ELR (cell line): ENCODE data around the gene C19orf44.
"Not testable (repeated sequence)": the region's sequence is repeated elsewhere in the genome, so short reads cannot be mapped to it uniquely, and the experiment has no call there.

ENCODE experiments used
- DNase-seq: peaks from one replicate; pipeline ENCODE4 v3.0.0-alpha.2; 2015; ENCODE audit warnings: low read depth

C19orf44 gene

GRCh38 chr19:16537111-16537510, 40.9 kb downstream of the C19orf44 start:
- DNase-seq: no peak

DNA sequence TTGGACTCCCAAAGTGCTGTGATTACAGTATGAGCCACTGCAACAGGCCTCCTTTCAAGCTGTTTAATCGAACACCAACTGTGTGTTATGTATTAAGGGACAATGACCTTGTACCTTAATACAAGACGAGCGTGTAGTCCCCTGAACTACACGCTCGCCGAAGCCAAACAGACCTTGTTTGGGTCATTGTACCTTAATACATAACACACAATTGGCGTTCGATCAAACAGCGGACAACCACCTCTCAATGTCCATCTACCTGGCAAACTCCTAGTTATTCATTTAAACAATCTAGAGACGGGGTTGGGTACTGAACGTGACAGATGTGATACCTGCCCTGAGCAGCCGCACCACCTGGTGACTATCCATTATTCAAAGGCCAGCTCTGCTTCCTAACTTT, 44.8 kb downstream of the C19orf44 start:
- no peak for DNase-seq

- DNase-seq: peak; percentile 42
These were observed 45.4 kb downstream of the C19orf44 start for GRCh38 chr19:16541526-16542044.

- DNase-seq: peak; percentile 96
These were observed 46.1 kb downstream of the C19orf44 start, which contains the start of gene CHERP for GRCh38 chr19:16542045-16542909. CHERP (minus strand) TSS chr19:16542437; CDS start chr19:16542378, 59 bp downstream.

GRCh38 chr19:16542910-16543472, 46.8 kb downstream of the C19orf44 start:
- DNase-seq: peak; percentile 34

DNA sequence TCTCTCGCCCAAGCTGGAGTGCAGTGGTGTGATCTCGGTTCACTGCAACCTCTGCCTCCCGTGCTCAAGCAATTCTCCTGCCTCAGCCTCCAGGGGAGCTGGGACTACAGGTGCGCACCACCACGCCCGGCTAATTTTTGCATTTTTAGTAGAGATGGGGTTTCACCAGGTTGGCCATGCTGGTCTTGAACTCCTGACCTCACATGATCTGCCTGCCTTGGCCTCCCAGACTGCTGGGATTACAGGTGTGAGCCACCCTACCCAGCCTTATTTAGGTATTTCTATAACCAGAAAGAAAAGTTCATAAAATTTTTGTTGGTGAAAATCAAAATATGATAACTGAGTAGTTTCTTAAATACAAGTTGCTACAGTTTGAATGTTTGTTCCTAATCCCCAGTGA, 47.5 kb downstream of the C19orf44 start:
- DNase-seq: not testable (repeated sequence)

- DNase-seq: no peak
These were observed 48.5 kb downstream of the C19orf44 start for GRCh38 chr19:16544473-16545231.

- no peak for DNase-seq
These were observed 52.8 kb downstream of the C19orf44 start for GRCh38 chr19:16548956-16549355.

DNA sequence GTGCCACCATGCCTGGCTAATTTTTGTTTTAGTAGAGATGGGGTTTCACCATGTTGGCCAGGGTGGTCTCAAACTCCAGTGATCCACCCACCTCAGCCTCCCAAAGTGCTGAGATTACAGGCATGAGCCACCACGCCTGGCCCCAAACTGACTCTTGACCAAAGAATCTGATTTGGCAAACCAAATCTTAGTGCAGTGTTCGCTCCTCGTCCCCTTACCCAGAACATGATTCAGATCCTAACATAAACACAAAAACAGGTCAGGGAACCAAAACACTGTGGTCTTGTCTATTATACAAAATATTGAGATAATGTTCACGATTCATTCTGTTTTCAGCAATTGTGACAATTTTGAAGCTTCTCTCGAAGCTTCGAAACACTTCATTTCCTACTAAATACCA, 55.7 kb downstream of the C19orf44 start:
- DNase-seq: not testable (repeated sequence)

DNA sequence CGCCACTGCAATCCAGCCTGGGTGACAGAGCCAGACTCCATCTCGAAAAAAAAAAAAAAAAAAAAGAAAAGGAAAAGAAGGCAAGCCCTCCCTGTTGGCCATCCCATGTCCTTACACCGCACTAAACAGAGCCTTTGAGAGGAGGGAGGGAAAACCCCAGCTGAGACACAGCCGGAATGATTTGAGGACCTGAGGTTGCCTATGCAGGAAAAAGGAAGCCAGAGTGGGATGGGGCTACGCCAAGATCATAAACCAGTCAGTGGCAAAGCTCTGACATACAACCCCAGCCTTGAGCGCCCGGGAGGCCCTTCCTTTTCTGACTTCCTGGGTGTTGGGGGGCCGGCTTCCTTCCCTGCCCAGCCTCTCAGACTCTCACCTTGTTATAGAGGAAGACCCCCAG, 58.6 kb downstream of the C19orf44 start:
- no peak for DNase-seq

GRCh38 chr19:16559780-16560276, 63.6 kb downstream of the C19orf44 start:
- no peak for DNase-seq

DNA sequence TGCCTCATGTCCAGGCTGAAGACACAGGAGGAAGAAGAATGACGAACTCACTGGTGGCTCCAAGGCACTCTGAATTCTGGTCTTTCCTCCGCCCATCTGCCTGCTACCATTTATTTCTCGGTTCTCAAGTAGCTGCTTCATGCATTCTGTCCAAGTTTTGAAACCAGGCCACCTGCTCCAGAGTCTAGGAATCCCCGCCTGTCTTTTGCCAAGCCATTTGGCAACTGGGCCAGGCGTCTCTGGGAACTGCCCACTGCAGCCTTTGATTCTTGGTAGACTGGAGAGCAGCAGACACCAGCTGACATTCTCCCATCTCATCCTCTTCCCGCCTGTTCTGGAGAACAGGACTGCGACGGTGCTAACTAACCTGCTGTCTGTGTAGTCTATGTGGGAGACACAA, 65.2 kb downstream of the C19orf44 start:
- DNase-seq: no peak

- no peak for DNase-seq
These were observed 66.4 kb downstream of the C19orf44 start for GRCh38 chr19:16562608-16563025.

DNA sequence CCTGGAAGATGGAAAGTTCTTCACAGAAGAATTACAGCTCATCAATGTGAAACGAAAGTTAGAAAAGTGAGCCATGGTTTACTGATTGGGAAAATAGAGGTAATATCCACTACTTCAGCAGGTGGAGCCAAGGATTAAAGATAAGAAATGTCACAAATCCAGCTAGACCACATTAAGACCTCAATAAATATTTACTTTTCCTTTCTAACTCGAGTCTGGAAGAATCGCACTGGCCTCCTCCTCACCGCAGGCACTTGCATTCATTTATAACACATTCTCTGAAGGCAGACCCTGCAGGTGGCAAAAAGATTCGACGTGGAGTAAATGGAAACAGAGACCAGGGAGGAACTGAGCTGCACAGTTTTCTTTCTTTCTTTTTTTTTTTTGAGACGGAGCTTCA, 68.6 kb downstream of the C19orf44 start:
- DNase-seq: no peak

- DNase-seq: no peak
These were observed 70.0 kb downstream of the C19orf44 start for GRCh38 chr19:16566161-16566560.

GRCh38 chr19:16566702-16567101, 70.5 kb downstream of the C19orf44 start:
- DNase-seq: no peak

GRCh38 chr19:16569609-16570320, 73.6 kb downstream of the C19orf44 start:
- DNase-seq: no peak
